Stimulated activated CD4-positive, alpha-beta T cell treated with anti-CD3 and anti-CD28 coated beads, Interleukin-15, amount 100 ng/mL, for 48 hours (primary cell): ENCODE measurements around the gene NEK3.
"Not testable (repeated sequence)": the region's sequence is repeated elsewhere in the genome, so short reads cannot be mapped to it uniquely, and the experiment has no call there.

Experiments used
- DNase-seq, 2 donors: peaks; one replicate each; pipeline ENCODE4 v3.0.0-alpha.2; 2020; ENCODE audit warnings: low read depth in 2 of 2

Gene NEK3, protein sequence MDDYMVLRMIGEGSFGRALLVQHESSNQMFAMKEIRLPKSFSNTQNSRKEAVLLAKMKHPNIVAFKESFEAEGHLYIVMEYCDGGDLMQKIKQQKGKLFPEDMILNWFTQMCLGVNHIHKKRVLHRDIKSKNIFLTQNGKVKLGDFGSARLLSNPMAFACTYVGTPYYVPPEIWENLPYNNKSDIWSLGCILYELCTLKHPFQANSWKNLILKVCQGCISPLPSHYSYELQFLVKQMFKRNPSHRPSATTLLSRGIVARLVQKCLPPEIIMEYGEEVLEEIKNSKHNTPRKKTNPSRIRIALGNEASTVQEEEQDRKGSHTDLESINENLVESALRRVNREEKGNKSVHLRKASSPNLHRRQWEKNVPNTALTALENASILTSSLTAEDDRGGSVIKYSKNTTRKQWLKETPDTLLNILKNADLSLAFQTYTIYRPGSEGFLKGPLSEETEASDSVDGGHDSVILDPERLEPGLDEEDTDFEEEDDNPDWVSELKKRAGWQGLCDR

DNA sequence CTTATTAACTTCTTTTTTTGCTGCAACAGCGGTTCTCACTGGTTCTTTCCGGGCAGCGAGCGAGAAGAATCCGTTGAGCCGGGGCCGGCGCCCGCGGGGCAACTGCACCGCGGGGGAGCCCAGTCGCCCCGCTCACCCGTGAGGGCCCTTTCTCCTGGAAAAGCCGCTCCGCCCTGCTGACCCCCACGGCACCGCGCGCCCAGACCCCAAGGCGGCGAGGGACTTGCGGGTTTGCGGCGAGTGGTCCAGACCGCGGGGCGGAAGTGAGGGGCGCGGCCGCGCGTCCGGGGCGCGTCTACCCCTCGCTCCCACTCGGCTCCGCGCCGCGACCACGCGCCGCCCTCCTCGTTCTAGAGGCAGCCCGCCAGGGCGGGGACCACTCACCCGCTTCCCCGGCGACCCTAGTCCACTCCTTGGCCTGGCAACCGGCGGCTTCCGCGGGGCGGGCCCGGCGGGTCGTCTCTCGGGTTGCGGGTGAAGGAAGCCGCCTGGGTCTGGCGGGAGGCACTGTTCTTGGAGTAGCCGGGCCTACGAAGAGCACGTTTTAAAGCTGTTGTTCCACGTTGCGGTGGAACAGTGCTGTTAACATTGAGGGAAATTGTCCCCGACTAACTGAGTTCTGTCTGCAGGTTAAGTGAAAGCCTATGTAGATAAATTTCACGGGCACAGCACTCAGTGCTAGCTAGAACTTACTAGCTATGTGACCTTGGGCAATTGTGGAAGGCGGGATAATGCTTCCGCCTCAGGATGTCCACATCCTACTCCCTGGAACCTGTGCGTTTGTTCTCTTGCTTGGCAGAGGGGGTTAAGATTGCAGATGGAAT lies at the start of gene NEK3:
TSS of gene NEK3 (minus strand) at position 439 of the 824 bp plus-strand sequence. CDS start 3,406 bp downstream, outside the sequence.
- peak; percentile 36 to 39 for DNase-seq

DNA sequence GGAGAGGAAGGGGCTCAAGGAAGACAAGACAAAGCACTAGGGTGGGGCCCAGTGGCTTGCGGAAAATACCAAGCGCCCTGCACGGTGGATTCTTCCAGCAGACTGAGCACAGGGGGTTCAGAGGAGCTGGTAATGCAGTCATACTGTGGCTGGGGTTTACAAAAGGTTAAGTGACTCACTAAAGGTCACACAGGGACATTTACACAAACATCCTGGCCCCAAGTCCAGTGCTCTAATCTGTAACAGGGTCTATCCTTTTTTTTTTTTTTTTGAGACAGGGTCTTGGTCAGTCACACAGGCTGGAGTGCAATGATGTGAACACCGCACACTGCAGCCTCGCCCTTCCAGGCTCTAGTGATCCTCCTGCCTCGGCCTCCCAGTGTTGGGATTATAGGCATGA lies 49.0 kb upstream of the NEK3 start:
- DNase-seq: not testable (repeated sequence)

DNA sequence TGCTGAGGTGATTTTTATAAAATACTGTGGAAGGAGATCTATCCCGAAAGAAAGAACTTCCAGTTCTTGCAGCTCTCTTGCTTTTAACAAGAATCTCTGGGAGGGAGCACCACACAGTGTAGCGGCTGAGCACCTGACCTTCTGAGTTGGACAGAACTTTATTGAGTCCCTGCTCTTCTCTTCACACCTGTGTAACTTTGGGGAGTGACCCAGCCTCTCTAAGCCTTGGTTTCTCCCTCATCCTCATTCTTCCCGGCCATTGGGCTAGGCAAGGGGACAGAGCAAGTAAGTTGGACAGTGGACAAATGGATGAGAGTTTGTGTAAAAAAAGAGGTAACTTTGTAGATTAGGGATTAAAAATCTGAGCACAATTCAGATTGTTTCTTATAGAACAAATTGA lies 48.5 kb upstream of the NEK3 start:
- DNase-seq: not testable (repeated sequence)

DNA sequence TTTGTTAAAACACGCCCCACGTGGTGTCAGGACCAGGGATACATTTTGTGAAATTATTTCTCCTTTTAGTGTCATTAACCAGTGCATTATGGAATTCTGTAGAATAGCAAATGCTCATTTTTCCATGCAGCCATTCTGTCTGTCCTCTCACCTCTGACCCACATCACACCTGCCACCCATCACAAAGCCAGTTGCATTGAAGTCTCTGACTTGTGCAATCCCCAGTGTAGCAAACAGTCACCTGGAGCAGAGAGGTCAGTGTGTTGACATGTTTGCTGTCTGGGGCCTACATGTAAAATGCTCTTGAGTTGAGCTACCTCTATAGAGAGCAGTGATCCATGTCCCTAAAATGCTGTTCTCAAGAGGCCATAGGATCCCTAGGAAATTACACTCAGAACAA lies 47.9 kb upstream of the NEK3 start:
- DNase-seq: not testable (repeated sequence)

DNA sequence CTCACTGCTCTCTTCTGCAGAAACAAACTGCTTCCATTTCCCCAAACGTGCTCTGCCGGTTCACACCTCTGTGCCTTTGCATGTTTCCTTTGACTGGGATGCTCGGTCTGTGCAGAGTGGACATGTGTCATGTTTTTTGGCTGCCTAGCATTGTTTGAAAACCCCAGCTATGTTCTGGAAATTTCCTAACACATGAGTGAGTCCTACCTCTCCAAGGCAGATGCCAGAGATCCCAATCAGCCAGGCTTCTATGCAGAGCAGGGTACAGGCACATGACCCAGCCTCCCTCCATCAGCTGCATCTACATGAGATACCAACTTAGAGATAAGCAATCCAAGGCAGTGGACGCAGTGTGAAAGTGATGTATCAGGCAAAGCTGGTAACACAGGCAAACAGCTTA lies 45.1 kb upstream of the NEK3 start:
- not testable (repeated sequence) for DNase-seq

DNA sequence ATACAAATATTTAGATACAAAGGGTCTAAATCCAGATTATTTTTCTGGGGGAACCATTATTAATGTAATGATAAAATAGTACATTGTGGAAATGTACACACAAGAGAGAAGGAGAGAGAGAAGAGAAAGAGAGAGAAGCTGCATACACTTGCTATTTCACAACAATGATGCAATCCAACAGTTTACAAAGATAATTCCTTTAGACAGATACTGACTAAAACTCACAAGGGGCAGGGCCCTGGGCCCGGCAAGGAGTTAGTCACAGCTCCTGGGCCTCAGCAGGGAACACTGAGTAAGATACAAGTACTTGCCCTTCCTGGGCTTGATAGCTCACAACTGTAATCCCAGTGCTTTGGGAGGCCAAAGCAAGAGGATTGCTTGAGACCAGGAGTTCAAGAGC lies 44.5 kb upstream of the NEK3 start:
- DNase-seq: not testable (repeated sequence)

DNA sequence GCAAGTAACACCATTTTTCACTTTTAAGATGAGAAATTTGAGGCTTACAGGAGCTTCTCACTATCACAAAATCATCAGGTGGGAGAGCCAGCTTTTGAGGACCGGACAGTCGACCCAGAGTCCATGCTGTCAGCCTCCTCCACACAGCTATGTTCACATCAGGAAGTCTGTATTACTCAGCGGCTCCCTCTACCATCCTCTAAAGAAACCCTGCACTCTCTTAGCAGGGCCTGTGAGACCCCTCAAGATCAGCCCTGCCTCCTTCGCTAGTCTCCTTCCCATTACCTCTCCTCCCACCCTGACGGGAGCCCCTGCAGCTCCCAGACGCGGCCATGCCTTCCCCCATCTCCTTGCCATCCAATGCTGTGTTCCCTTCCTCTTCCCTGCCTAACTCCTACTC lies 43.1 kb upstream of the NEK3 start:
- DNase-seq: not testable (repeated sequence)

DNA sequence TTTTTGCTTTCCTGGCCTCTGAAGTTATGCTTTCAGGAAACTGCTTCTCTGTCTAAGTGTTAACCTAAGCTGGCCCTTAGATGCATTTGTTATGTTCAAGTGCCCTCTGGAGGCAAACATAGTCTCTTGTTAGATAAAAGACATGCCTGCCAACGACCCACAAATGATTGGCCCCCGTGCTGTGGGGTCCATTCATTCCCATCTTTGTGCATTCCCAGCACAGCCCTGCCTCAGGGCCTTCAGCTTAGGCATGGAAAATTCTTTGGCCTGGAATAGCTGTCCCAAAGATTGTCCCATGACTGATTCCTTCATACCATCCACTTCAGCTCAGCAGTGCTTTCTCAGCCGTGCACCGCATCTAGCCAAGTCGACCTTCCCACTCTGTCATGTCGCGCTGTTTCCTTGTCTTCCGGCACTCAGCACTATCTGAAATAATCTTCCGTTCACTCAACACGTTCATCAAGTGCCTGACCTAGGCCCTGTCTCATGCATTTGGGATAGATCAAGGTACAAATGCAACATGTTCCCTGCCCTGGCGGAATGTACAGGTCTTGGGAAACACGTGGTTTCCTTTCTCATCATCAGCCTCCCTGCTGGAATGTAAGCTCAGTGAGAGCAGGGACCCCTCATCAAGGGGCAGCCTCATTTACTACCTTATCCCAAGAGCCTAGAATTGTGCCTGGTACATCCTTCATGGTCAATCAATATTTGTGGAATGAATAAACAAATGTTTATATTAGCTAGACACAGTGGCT lies 42.2 kb upstream of the NEK3 start:
- not testable (repeated sequence) for DNase-seq

DNA sequence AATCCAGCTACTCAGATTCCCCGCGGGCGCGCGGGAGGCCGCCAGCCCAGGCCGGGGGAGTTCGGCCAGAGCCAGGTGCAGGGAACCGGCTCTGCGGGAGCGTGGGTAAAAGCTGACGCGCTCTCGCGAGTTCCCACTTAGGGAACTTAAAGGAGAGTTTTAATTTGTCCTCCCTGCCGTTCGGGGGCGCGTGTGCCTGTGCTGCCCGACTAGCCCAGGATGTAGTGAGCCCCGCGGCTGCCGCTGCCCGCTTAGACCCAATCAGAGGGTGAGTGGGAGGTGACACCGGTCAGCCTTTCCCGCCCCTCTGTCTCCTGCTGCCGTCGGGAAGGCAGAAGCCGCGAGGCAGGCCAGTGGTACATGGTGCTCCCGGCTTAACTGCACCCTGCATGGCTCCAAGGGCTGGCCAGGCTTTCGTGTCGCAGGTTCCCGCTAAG lies 36.0 kb upstream of the NEK3 start:
- peak; percentile 33 to 58 for DNase-seq

DNA sequence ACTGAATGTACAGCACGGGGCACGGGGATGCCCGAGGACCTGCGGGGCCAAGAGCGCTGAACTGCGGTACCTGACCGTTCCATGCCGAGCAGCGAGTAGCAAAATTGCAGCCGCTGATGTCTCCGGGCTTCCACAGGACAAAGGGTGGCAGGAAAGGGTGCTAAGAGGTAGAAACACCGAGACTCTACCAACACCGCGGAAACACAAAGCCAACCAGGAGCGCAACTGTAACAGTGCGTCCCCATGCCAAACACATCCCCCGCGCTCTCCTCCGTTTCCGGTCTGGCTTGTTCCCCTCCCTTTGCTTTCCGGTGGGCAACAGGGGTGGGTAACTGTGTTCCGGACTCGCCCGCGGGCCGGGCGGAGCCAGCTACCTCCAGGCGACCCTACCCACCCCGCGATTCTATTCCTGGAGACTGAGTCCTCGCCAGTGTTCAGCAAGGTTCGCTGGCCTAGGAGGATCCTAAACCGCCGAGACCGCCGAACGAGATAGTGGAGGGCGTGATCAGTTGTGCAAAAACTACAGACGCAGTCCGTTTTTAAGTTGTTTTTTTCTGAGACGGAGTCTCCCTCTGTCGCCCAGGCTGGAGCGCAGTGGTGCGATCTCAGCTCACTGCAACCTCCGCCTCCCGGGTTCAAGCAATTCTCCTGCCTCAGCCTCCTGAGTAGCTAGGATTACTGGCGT lies 34.9 kb upstream of the NEK3 start:
- peak; percentile 80 to 81 for DNase-seq

DNA sequence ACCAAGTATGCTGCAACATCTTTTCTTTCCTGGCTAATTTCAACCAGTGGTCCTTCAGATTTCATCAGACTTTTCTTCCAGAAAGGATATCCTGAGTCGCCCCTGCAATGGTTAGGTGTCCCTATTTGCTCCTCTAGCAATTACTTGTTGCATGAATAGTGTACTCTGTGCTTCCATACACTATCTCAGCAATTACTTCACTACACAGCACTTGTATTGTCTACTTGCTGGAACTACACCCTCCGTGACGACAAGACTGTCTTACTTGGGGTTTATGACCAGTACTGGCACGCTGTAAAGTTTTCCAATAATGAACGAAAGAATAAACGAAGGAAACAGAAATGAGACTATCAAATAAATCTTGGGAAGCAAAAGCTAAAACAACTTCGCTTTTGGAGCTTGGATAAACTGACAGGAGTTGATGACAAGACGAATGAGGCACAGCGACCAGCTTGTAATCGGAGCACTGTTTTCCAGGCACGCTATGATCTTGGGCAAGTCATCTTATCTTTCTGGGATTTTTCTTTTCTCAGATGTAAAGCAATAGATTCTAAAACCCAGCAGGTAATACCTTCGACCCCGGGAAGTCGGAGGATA lies 34.3 kb upstream of the NEK3 start:
- not testable (repeated sequence) for DNase-seq

DNA sequence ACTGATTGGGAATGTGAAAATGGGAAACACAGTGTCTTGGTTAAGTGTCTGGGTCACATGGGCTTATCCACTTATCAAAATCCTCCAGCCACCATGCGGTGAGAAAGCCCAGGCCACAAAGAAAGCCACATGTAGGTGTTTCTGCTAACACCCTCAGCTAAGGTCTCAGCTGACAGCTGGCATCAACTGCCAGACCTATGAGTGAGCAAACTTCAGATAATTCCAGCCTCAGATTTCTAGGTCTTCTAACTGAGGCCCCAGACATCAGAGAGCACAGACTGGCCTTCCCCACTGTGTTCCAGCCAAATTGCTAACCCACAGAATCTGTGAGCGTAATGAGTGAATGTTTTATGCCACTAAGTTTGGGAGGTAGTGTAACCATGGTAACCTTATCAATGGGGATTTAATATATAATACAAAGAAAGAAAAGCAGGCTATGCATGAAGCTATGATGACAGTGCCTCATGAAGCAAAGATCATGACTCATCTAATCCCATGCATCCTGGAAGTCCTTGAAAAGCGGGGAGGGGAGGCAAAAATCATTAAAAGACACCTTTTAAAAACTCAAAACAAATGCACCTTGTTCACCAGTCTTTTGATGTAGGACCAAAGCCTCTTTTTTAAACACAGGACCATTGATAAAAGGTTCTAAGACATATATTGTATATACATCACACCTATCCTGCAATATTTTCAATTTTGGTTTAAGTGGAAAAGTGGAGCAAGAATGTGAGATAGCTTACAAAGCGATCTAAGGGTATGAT lies 28.2 kb upstream of the NEK3 start:
- not testable (repeated sequence) for DNase-seq

DNA sequence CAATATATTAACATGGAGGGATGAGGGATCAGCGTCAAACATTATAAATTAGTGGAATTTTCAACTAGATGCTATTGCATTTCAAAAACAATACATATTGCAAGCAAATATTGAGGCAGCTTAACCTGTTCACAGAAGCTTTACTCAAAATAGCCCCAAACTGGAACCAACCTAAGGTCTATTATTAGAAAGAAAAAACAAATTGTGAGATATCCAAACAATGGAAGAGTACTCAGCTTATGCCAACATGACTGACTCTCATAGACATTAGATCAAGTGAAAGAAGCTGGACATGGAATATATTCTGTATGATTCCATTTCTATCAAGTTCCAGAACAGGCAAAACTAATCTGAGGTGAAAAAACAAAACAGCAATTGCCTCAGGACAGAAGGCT lies 27.6 kb upstream of the NEK3 start:
- DNase-seq: no peak

DNA sequence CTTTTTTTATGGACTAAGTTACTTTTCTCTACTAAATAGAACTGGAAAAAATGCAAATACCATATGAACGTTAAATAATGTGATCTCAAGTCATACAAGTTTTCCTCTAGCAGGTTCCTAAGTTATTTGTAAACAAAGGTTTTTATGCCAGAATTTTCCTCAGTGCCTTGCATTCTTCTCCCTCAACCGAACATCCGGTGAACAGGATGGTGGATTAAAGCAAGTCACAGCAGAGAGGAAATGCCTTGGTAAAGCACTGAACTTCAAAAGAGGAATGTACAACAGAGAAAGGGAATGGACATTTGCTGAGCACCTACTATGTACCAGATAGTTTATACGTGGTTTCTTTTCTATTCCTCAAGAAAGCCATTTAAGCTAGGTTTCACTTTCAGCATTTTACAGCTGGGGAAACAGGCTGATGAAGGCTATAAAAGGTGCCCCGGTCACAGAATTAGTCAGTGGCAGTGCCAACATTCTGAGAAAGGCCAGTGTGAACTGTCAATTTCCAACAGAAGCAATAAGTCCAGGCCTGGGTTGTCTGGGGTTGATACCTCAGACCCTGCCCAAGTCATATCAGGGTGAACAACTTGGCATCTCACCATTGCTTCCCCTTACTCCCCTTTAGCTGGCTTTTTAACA lies 22.0 kb upstream of the NEK3 start:
- not testable (repeated sequence) for DNase-seq

DNA sequence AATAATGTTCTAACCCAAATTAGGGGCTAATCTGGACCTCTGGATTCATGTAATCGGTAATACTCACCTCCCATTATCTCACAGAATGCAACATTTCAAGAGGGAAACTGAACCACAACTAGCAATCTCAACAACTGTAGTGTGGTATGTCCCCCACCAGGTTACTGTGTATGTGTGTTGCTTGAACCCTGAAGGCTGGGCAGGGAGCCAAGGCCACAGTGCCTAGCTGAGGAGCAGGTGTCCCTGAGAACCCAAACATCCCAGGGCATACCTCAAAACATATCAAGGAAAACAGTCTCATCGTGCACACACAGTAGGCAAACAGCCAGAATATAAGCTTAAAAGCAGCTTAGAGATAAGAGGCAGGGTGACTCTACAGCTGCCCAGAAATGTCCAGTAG lies 20.5 kb upstream of the NEK3 start:
- no peak for DNase-seq

DNA sequence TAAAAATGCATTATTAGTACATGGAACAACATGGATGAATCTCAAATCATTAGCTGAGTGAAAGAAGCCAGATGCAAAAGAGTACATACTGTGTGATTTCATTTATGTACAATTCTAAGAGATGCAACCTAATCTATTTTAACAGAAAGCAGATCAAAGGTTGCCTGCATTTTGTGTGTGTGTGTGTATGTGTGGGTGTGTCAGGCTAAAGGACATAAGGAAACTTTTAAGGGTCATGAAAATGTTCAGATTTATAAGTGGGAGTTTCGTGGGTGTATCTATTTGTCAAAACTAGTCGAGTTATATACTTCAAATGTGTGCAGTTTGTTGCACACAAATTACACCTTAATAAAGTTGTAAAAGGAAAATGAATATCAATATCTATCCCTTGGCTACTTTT lies 17.9 kb upstream of the NEK3 start:
- DNase-seq: no peak

DNA sequence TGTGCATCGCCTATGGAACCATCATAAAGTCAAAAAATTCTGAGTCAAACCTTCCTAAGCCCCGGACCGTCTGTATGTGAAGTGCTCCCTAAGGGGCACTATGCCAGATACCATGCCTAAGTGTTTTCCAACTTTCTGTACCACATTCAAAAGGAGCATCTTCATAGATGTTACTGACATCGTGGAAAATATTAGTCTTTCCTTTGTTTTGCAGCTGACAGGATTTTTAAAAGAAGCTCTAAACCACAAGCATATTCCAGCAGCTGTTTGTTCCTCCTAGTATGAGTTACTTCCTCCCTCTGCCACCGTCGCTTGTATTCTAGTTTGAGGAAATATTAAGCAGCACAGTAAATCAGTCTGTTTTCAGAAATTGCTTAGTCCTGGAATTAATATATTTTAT lies 14.6 kb upstream of the NEK3 start:
- not testable (repeated sequence) for DNase-seq

DNA sequence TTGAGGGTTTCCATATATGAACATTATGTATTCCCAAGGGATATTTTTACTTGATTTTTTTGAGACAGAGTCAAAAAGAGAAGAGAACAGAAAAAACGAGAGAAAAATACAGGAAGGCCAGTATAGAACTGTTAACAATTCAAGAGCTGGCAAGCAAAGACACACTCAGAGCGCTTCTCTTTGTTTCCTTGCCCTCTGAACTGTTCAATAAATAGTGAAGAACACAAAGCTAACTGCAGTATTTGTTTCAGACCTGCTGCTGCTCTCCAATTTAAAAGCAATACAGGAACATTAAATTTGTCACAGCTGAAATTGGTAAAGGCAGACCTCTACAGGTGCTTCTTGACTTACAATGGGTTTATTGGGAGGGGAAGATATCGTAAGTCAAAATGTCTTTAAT lies 14.0 kb upstream of the NEK3 start:
- DNase-seq: no peak

DNA sequence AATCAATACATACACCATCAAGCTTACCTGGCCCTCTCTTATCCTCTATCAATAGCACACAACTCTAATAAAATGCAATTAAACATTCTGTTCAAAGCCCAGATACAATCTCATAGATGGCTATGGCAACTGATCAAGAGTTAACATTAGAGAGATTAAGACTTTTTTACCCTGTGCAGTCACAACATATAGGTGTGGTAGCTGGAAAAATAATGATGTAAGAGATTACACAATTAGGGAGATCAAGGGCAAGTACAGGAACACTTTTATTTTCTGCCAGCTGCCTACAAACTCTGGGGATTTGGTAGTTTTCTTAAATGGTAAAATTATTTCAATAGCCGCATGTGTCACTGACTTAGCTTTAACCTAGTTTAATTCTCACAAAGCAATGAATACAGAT lies 12.3 kb upstream of the NEK3 start:
- DNase-seq: not testable (repeated sequence)
